NCI-H1436 (cell line): Measurements from ENCODE around the gene GTF2H2C_2.
"Not testable (repeated sequence)": the region's sequence is repeated elsewhere in the genome, so short reads cannot be mapped to it uniquely, and the experiment has no call there.

Source experiments
- DNase-seq: peaks from one replicate; lab custom pipeline; 2025; lab: John Stamatoyannopoulos, UW

The GTF2H2C_2 gene

GRCh38 chr5:70415117-70415516 is at the start of gene GTF2H2C_2:
GTF2H2C_2 (plus strand) TSS chr5:70415368.
- not testable (repeated sequence) for DNase-seq

GRCh38 chr5:70400984-70401686 is 14.0 kb upstream of the GTF2H2C_2 start:
- DNase-seq = not testable (repeated sequence)

GRCh38 chr5:70421322-70421721 is 6.2 kb downstream of the GTF2H2C_2 start:
- not testable (repeated sequence) for DNase-seq

GRCh38 chr5:70423215-70423614 is 8.0 kb downstream of the GTF2H2C_2 start:
- not testable (repeated sequence) for DNase-seq

GRCh38 chr5:70438518-70438917 is 23.4 kb downstream of the GTF2H2C_2 start:
- not testable (repeated sequence) for DNase-seq

GRCh38 chr5:70449565-70449964 is 34.4 kb downstream of the GTF2H2C_2 start:
- not testable (repeated sequence) for DNase-seq

GRCh38 chr5:70451249-70451984 is 36.2 kb downstream of the GTF2H2C_2 start:
- not testable (repeated sequence) for DNase-seq

GRCh38 chr5:70457093-70457492 is 41.9 kb downstream of the GTF2H2C_2 start:
- not testable (repeated sequence) for DNase-seq

- not testable (repeated sequence) for DNase-seq
Observed at GRCh38 chr5:70459188-70459587, 44.0 kb downstream of the GTF2H2C_2 start.

- not testable (repeated sequence) for DNase-seq
Observed at GRCh38 chr5:70461984-70462383, 46.8 kb downstream of the GTF2H2C_2 start.

GRCh38 chr5:70464019-70464637 is 49.0 kb downstream of the GTF2H2C_2 start:
- not testable (repeated sequence) for DNase-seq

- DNase-seq = not testable (repeated sequence)
Observed at GRCh38 chr5:70469926-70470509, 54.9 kb downstream of the GTF2H2C_2 start.
